Myocyte (in vitro differentiated cells): ENCODE data around the gene RFX5. TPM values are rescaled to one million over a fixed set of nuclear protein-coding genes. Genes with fewer than 3 reads are reported as not detected.

ENCODE experiments used
- DNase-seq: peaks from one replicate; pipeline ENCODE4 v3.0.0-alpha.2; 2012; ENCODE audit warnings: low read depth
- total RNA-seq: library from RNA; depleted of rRNA; stranded (reverse); fragments of >200 nt; gene quantifications from 2 replicates; pipeline ENCODE4 v1.2.3, GENCODE V29; 2014

Gene RFX5
- total RNA-seq, 1 donor from 2014 or later, result 30.6 TPM

DNA sequence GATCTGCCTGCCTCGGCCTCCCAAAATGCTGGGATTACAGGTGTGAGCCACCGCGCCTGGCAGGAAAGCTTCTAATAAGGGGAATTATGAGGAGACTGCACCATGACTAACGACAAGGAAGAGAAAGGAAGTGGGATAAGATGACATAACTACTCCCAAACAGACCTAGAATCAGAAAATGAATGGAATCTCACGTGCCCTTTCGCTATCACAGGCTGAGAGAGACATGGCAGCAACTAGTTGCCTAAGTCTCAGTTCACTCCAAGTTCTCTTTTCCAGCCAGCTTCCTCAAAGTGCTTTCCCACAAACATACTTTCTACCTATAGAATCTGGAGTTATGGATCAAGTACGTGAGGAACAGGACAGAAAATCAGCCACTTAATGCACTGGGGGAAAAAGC, 21.8 kb downstream of the RFX5 start:
- no peak for DNase-seq

DNA sequence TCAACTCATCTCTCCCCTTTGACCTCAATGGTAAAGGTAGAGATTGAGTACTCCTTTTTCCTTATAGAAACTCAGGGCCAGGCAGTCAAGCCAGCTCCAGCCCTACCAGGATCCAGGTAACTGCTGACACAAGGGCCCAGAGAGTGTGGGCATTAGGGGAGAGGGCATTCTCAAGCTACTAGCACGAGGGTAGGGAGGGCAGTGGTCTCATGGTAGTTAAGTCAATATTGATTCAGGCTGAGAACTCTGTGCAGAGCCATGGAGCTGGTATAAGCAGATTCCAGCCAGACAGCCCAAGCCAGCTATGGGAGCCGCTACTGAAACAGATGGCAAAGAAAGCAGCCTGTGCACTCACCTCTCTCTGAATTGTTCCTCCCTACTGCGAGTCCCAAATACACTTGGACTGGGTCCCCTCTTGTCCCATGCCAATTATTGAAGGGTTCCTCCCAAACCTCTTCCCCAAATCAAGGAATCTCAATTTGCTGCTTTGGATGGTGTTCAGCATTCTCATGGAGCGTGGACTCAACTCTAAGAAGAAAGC, 22.6 kb downstream of the RFX5 start:
- DNase-seq, result no peak

DNA sequence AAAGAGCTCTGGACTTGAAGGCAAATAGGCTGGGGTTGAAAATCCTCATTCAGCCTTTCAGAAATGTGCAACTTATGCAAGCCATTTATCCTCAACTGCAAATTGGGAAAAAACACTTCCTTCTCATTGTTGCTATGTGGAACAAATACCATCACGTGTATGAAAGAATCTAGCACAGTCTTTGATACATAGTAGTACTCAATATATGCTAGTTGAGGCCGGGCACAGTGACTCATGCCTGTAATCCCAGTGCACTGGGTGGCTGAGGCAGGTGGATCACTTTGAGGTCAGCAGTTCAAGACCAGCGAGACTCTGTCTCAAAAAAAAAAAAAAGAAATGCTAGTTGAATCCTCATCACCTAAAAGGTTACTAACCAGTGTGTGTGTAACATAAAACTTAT, 28.1 kb downstream of the RFX5 start:
- DNase-seq, result no peak

DNA sequence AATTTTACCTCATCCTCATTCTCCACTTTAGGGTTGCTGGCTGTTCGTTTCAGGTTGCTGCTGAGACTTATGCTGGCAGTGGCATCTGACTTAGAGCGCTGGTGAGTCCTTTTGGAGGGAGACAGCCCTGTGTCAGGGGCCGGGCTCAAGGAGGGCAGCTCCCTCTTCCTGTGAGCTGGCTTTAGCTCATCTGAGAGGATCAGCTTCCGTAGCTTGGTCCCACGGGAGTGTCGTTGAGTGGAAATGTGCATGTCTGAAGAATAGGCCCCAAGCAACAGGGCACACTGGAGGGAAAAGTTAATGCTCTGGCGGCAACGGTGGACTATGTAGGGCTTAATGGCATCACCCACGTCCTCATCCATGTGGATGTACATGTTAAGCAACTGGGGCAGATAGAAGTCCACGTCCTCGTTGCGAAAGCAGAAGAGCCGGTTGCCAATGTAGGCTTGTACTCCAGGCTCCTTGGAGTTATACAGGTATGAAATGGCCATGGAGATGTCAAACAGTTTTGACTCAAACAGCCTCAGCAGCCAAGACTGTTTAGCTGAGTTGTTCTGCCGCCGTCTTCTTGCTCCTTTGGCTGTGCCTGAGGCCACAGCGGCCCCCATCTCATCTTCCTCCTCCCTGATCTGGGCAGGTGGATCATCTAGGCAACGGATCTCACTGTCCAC, 31.4 kb downstream of the RFX5 start:
- DNase-seq, result no peak

DNA sequence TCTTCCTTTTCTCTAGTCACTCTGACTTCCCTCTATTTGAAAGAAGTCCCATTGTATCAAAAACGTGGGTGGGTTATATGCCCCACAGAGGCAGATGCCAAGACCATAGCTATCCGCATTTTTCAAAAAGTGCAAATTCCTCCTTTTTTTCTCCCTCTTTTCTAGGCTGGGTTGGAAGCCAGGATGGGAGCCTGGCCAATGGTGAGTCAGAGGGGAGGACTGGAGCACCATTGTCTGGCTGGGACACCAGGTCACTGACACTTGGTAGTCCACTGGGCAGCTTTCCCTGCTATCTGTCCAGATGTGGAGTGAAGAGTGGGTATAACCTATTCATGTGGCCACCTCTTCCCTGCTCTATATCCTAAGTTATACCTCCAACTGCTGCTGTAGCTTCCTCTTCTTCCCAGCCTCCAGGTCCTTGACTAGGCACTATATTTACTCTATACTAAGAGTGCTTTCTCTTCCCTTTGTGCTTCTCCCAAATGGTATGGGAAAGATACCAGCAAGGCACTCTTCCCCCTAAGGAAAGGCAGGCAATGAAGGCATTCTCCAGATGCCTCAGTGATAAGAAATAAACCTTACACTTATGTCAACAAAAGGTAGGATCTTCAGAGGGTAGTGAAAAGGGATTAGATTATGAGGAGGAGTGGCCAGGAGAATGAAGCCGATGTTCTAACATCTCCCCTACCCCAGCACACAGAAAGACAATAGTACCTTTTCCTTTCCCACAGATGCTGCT, 32.7 kb downstream of the RFX5 start:
- DNase-seq, result peak; percentile 76

DNA sequence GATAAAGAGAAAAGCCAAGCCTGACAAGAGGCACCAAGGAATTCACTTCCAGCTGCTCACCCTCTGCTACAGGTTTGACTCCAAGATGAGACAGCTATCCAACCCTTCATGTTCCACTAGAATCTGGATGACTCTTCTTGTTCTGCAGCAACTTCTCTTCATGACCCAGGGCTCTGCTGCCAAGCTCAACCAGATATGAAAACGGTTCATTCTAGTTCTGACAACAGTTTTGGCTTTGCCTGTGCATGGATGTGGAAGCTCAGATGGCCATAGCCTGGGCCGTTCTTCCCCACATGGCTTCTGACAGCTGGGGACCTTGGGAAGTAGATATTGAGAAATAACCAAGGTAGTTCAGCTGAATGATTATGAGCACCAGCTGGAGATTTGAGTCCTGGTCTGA, 33.6 kb downstream of the RFX5 start:
- no peak for DNase-seq

DNA sequence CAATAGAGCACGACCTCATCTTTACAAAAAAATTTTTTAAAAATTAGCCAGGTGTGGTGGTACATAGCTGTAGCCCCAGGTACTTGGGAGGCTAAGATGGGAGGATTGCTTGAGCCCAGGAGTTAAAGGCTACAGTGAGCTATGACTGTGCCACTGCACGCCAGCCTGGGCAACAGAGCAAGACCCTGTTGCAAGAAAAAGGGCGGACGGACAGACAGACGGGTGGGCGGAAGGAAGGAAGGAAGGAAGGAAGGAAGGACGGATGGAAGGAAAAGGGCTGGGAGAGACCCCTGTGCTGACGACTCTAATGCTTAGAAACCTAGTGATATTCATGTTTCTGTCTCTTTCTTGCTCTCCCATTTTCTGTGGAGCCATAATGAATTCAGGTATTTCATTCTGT, 34.2 kb downstream of the RFX5 start:
- DNase-seq, result no peak

DNA sequence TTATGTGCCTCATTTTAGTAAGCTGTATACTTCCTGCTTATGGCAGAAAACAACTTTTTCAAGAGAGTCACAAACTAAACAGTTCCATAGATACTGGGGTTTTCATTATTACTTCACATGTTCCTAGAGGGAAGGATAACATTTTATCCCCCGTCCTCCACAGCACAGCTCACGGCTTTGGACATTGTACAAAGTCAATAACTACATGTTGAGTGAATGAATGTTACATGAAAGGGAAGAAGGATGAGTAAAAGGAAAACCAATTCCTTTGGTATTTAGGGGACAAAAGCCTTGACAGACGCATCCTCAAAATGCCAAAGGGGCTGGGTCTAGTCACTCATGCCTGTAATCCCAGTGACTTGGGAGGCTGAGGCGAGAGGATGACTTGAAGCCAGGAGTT, 34.6 kb downstream of the RFX5 start:
- no peak for DNase-seq

DNA sequence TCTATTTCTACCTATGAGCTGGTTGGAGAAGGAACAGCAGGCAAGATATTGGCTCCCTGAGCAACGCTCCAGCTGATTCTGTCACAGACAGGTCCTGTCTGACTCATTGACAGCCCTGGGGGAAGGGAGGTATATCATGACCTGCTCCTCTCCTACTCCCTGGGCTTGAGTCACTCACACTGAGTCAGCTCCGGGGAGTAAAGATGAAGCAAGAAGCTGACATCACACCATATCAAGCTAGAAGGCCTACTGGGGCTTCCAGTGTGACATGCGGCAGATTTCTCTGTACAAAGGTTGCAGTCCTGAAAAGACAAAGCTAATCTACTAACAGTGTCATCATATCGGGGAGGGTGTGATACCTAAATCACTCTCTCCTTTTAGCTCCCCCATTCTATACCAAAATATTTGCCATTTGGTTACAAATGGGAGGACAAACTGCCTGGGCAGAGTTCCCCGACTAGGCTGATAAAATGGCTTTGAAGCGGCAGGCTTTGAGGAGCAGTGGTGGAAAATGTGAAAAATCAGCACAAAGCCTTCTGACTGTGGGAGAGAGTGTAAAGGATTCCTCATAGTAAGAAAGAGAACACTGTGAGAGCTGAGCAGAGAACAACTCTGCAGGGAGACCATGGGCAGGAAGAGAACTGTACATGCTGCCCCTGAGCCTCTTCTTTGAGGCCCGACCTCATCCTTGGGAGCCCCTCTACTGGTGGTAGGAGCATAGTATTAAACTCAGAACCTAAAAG, 35.3 kb downstream of the RFX5 start:
- DNase-seq, result peak; percentile 98

DNA sequence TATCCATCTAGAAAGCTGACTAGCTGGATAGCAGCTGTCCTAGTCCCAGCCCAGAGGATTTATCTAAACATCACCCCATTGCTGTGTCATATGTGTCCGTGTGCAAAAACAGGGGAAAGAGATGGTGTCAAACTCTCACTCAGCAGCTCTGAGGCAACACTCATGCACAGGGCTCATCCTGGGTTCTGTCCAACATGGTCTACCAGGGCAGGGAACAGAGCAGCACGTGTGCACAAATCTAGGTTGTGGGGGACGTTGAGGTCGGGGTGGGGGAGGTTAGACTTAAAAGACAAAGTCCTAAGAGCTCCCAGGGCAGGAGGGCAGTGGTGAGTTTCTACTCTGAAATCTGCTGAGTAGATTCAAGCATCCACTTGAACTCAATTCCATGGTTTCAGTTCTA, 36.0 kb downstream of the RFX5 start:
- DNase-seq, result no peak

DNA sequence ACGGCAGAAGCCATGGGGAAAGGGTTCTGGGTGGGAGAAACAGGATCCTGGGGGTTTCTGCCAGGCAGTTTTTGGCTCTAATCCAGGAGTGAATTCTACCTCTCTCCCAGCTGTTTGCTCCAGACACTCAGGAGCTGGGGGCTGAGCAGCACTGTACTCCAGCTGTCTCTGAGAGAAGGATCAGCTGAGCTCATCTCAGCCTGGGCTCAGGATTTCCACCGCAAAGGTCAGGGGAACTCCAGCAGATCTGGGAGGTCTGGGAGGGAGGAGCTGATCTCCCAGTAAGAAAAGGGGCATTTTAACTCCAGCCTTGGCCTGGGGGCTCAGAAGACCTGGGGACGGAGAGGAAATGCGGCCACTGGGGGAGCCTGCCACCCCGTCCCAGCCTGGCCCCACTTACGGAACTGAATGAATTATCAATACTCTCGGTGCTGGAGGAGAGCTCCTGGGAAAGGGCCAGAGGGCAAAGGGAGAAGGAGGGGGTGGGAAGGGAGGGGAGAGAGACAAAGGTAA, 37.2 kb downstream of the RFX5 start:
- peak; percentile 92 for DNase-seq

DNA sequence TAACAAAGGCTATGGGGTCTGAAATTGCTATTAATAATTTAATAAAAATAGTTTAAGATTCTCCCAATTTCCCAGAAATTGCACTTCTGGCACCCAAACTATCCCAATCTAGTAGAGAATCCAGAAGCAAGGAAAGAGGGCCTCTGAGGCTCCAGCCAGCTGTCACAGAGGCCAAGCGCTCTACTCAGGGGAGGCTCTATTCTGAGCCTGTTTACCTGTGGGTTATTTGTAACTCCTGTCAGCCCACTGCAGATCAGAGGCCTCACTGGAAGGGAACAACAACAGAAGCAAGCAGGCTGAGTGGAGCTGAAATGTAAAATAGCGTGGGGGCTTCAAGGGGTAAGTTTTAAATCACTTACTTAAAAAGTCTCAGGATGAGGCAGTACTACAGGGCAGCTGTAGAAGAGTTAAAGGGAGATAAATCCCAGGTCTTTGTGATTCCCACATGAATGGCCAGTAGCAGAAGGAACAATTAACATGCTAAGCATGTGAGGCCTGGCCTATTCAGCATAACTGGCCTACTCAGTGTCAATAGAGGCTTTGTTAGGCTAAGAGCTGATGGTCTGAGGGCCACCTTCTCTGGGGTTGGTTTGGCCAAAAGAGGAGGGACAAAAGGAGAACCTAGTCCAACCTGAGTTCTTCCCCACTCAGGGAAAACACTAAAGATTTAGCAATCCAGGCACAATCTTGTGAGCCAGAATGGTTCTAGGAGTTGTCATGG, 52.1 kb downstream of the RFX5 start:
- no peak for DNase-seq

DNA sequence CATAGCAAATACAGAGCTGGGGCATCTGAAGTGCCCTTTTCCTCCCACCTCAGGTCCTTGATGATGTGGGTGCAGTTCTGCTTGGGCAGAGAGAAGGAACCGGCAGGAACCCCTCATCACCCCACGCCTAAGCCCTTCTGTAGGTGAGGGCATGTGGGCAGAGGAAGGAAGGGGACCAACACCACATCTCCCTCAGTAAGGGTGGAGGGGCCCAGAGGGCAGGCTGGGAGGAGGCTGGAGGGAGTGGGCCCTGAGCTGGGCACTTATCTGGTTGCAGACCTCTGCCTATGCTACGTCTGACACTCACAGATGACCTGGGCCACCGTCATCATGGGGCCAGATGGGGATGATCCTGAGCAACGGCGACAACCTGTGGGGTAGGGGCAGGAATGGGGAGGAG, 54.0 kb downstream of the RFX5 start:
- DNase-seq, result no peak

DNA sequence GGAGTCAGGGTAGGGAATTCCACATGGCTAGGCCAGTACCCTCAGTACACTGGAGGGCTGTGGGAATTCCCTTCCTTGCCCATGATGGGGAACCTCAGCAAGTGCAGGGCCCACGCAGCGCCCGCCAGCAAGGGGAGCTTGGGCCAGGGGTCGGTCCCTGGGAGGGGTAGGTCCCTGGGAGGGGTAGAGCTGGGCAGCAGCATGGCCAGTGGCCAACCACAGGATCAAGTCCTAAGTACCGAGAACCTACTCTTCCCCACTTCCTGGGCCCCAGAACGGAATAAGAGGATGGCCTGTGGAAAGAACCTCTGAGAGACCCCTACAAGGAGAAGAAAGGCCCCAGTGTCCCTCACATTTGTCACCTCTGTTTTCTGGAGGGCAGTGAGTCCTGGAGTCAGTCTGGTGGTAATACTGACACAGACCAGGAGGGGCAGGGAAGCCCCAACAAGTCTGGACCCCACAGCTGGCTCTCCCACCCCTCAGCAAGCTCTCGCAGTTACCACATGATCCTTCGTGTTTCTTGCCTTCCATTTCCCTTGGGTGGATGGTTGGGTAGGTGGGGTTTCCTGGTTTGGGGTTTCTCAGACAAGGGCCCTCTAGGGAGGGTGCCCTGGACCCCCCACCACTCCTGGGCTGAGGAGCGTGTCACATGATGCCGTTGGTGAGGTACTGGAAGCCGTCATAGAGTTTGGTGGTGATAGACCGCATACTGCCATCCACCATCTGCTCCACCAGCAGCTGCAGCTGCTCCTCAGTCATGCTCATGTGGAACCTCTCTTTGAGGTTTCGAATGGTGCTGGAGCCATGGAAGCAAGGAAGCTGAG, 54.6 kb downstream of the RFX5 start:
- DNase-seq, result peak; percentile 92

DNA sequence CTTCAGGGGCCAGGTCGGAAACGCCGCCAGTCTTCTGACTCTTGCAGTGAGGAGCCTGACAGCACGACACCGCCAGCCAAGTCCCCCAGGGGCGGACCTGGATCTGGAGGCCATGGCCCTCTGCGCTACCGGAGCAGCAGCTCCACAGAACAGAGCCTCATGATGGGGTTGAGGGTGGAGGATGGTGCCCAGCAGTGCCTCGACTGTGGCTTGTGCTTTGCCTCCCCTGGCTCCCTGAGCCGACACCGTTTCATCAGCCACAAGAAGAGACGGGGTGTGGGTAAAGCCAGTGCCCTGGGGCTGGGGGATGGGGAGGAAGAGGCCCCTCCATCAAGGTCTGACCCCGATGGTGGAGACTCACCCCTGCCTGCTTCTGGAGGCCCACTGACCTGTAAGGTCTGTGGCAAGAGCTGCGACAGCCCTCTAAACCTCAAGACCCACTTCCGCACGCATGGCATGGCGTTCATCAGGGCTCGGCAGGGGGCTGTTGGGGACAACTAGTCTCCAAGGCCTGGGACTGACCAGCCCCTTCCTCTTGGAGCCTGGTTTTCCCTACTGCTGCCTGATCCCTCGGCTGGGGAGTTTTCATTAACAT, 56.2 kb downstream of the RFX5 start:
- no peak for DNase-seq

Other genes with a start within 250 kb of the RFX5 start
- gene SEMA6C, start 200.6 kb downstream of the RFX5 start, total RNA-seq, result 73.1 and 132 TPM in 2 replicates
- not detected in 2 replicates for gene TNFAIP8L2, start 190.6 kb downstream of the RFX5 start, total RNA-seq
- 18.7 and 23.9 TPM in 2 replicates for gene LYSMD1, start 181.3 kb downstream of the RFX5 start, total RNA-seq
- gene SCNM1, start 181.1 kb downstream of the RFX5 start, total RNA-seq, result 26.0 and 26.1 TPM in 2 replicates
- gene TMOD4, start 171.3 kb downstream of the RFX5 start, total RNA-seq, result 0.35 and 0.47 TPM in 2 replicates
- gene VPS72, start 157.1 kb downstream of the RFX5 start, total RNA-seq, result 80.3 and 81.8 TPM in 2 replicates
- 34.2 and 40.4 TPM in 2 replicates for gene PIP5K1A, start 148.7 kb downstream of the RFX5 start, total RNA-seq
- 144 and 179 TPM in 2 replicates for gene PSMD4, start 92.5 kb downstream of the RFX5 start, total RNA-seq
- gene ZNF687, start 65.0 kb downstream of the RFX5 start, total RNA-seq, result 17.3 and 21.5 TPM in 2 replicates
- 52.4 and 59.5 TPM in 2 replicates for gene PI4KB, start 19.8 kb downstream of the RFX5 start, total RNA-seq
- gene SELENBP1, start 25.5 kb upstream of the RFX5 start, total RNA-seq, result 9.5 and 15.7 TPM in 2 replicates
- gene PSMB4, start 52.3 kb upstream of the RFX5 start, total RNA-seq, result 241 and 277 TPM in 2 replicates
- gene POGZ, start 112.2 kb upstream of the RFX5 start, total RNA-seq, result 29.4 and 33.7 TPM in 2 replicates
- gene CGN, start 164.1 kb upstream of the RFX5 start, total RNA-seq, result 0.21 TPM in 1 of 2 replicates, not detected in the other
- 31.4 and 45.5 TPM in 2 replicates for gene TUFT1, start 193.1 kb upstream of the RFX5 start, total RNA-seq